Skin of body (tissue), 2 donors: ENCODE measurements around the gene TRIM50. TPM values are rescaled to one million over a fixed set of nuclear protein-coding genes. Genes with fewer than 3 reads are reported as not detected.
"Not testable (repeated sequence)": the region's sequence is repeated elsewhere in the genome, so short reads cannot be mapped to it uniquely, and the experiment has no call there.

ENCODE experiments used
- DNase-seq: peaks from one replicate; lab custom pipeline; 2025; lab: John Stamatoyannopoulos, UW
- total RNA-seq: library from RNA; depleted of rRNA; stranded (reverse); fragments of >200 nt; gene quantifications from one replicate; pipeline ENCODE4 v1.2.3, GENCODE V29; 2014

Gene TRIM50
- total RNA-seq, 1 donor from 2014 or later = 0.20 TPM

DNA sequence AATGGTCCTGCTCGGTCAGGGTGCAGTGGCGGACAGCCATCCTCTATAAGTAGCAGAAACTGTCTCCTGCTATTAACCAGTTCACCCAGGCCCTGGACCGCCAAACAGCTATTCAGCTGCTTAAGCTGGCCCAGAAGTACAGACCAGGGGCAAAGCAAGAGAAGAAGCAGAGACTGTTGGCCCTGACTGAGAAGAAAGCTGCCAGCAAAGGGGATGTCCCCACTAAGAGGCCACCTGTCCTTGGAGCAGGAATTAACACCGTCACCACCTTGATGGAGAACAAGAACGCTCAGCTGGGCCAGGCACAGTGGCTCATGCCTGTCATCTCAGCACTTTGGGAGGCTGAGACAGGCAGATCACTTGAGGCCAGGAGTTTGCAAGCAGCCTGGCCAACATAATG is 13.6 kb downstream of the TRIM50 start:
- no peak for DNase-seq

DNA sequence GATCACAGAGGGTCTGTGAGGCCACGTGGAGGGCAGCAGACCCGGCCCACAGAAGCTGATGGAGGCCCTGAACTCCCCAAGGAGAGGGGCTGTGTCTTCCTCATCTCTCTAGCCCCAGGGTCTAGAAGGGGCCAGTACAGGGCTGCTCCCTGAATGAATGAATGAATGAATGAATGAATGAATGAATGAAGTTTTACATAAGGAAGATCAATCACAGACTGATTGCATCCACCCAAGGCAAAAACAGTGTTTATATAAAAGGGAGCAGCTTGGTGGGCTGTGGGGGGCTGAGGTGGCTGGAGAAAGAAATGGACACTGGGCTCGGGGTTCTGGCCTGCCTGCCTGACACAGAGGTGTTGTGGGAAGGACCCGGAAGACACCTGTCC is 14.4 kb downstream of the TRIM50 start:
- DNase-seq = no peak

DNA sequence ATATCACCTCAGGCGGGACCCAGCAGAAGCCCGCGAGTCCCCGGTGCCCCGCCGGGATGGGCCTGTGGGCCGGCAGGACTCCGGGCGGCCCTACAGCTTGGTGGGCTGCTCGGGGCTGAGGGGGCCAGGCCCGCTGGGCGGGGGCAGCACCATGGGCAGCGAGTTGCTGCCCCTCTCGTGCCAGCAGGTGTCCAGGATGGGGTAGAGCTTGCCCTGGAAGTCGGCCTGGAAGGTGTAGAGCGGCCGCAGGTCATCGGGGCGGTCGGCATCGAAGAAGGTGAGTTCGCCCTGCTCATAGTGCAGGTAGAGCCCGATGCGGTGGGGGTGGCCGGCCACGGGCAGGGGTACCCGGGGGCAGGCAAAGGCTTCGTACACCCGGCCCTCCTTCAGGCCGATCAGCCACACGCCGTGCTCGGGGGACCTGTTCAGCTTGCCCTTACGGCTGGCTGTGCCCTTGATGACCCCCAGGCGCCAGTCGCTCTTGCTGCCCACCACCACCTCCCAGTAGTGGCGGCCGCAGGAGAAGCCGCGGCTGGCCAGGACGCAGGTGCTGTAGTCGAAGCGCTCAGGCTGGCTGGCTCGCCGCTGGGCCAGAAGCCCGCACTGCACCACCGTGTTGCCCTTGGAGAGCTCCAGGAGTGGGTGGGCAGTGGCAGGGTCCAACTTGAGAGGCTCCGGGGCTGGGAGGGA is 14.9 kb downstream of the TRIM50 start:
- DNase-seq = no peak

DNA sequence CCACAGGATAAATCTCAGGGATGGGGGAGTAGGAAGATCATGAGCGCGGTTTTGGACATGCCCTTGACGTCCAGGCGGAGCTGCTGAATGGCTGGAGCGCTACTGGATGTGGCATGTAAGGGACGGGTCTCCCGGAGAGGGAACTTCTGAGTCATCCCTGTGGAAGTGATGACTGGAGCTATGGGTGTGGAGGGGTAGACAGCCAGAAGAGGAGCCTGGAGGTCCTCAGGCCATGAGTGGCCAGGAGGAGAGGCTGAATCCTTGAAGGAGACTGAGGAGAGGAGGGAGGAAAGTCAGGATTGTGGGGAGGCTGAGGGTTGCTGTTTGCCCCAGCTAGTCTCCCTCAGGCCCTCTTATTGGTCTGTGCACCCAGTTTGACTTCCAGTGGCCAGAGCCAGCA is 16.5 kb downstream of the TRIM50 start:
- DNase-seq = not testable (repeated sequence)

DNA sequence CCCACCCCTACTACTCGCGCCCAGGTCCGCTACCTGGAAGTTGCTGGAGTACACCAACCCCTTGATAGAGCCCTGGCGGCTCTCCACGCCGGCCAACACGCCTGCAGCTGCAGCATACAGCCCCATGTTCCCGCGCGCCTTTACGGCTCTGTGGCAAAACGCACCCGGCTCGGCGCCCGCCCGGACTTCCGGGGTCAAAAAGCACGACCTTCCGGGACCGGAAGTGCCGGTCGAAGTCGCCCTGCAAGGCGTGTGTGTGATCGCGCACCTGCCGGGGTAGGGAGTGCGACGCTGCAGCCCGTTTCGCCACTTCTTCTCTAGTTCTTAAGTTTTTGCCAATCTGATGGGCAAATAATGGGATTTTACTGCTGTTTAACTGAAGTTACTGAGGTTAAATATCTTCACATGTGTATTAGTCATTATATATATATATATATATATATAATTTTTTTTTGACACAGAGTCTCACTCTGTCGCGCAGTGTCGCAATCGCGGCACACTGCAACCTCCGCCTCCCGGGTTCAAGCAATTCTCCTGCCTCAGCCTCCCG is 19.1 kb downstream of the TRIM50 start, which contains the start of gene NSUN5:
Gene NSUN5 (minus strand): TSS at position 162 of the 550 bp plus-strand sequence. CDS start 36 bp downstream, at position 126.
- peak; percentile 45 for DNase-seq

DNA sequence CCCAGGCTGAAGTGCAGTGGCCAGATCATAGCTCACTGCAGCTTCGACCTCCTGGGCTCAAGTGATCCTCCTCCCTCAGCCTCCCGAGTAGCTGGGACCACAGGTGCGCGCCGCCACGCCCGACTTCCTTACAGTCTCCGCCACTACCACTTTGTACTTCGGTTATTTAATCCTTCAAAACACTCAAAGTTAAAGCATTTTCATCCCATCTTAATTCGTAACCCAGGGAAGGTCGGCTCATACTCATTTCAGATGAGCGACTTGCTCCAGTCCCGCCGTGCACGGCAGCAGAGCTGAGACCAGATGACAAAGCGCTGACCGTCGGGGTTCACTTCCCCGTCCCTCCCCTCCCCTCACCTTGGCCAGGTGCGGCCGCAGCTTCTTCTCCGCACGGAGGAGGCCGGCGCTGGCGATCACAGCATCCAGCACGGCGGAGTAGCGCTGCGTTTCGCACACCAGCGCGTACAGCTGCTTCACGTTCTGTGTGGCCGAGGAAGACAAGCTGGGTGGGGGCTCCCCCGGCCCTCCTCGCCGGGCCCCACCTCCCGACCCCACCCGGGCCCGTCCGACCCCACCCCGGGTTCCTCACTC is 19.7 kb downstream of the TRIM50 start:
- no peak for DNase-seq

DNA sequence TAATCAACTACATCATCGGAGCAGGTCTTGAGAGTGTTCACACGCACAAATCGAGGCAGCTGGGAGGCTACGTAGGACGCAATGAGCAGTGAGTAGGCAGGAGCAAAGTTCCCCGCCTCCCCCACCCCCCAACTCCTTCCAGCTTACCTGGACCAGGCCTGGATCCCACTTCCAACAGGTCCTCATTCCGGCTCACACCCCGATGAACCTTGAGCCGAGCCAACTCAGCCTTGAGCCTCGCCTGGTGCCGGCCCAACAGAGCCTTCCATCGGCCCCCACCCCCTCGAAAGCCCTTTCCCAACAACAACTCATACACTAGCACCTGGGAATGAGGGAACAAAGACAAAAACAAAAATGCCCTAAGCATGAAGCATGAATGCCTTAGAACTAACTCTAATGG is 20.4 kb downstream of the TRIM50 start:
- DNase-seq = no peak

DNA sequence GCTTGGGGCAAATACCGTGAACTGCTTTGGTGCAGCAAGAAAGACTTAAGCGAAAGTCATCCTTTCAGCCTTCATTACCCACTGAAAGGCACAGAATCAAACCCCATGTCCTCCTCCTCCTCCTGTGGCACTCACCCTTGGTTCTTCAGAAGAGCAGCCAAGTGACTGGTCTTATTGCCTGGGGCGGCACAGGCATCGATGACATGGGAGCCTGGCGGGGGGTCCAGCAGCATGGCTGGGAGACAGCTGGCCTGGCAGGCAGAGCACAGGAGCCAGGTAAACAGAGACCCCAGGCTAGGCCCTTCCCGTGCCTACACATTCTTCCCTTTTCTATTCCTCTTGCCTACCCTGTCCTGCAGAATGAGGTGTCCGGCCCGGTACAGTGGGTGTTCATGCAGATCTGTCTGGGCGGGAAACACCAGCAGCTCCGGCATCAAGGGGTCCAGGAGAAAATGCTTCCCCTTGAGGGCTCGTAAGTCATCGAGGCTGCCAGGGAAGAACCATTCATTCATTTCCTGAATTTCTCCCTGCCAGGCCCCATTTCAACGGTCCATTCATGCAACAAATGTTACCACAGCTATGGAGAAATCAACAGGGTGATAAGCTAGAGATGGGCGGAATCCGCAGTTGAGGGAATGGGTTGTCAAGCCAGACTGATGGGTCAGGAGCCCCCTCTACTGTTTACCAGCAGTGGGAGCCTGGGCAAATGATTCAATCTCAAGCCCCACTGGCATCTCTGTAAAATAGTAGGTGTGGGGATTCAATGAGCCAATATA is 23.1 kb downstream of the TRIM50 start:
- not testable (repeated sequence) for DNase-seq

DNA sequence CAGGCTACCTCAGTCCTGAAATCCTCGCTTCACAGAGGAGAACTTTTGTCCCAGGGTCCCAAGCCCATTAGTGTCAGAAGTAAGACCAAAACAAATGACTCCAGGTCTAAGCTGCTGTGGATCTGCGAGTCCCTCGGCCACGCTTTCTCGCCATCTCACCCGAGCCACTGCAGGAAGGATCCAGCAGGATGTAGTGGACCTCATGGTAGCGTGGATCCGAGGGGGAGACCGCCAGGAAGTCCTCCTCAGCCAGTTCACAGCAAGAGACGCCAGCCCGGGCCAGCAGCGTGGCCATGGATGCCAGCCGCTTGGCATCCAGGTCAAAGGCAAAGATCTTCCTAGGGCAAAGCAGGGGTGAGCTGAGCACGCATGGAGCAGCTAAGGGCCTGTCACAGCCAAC is 23.8 kb downstream of the TRIM50 start:
- no peak for DNase-seq

DNA sequence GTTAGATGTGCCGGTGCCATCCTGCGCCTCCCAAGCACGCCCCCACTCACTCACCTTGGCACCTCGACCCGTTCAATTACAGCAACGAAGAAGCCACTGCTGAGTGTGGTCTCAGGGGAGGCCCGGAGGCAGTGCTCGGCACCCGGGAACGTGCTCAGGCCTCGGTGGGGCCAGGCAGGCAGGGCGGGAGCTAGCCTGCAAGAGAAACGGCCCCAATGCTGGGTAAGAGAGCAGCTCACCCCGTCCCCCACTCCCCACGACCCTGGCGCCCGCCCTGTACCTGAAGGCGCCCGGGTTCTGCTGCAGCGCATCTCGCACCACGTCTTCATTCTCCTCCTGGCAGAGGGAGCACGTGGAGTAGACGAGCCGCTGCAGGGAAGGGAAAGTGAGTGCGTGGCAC is 24.3 kb downstream of the TRIM50 start:
- no peak for DNase-seq

DNA sequence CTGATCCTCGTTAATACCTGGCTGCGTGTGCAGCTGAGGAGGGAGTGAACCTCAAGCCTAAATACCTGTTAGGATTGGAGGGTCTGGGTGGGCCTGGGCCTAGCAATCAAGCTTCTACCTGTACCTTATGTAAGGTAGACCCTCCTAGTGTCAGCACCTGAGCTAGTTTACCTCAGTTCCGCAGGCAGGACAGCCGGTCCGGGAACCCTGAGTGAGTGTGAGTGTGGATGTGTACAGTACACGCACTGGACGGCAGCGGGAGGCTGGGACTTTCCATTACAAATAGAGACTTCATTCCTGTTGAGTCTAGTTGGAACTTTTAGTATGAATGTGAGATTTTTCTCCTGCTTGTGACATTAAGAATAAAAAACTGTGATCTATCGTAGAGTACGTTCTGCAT is 25.0 kb downstream of the TRIM50 start:
- not testable (repeated sequence) for DNase-seq

DNA sequence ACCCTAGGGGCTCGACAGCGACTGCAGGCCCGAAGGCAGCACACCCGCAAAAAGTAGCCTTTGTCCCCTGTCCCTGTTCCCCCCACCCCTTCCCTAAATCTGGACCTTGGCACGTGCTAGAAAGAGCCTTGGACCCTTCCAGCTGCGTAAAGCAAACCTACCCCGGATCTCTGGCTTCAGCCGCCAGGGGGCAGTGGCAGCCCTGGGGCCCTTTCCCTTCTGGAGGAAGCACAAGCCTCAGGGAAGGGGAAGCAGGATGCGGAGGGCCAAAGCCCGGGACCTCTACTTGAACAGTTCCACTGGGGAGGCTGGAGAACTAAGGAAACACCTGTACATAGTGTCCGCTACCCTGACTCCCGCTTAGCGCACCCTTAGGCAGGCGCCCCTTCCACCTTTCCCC is 26.8 kb downstream of the TRIM50 start:
- not testable (repeated sequence) for DNase-seq

DNA sequence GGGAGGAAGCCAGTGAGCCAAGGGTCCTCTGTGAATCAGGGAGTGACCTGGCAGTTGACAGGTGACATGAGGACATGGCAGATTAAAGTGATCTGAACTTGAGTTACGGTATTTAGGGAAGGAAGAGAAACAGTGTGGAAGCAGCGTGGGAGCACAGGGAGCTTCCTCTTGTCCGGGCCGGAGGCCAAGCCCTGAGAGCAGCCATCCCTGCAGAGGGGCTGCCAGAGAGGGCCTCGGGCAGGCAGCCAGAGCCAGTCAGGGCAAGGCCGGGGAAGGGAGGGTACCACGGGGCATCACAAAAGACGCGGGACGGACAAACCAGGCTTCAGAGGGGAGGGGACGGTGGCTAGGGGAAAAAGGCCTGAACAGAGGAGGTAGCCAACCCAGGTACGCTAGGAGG is 28.1 kb downstream of the TRIM50 start:
- not testable (repeated sequence) for DNase-seq

DNA sequence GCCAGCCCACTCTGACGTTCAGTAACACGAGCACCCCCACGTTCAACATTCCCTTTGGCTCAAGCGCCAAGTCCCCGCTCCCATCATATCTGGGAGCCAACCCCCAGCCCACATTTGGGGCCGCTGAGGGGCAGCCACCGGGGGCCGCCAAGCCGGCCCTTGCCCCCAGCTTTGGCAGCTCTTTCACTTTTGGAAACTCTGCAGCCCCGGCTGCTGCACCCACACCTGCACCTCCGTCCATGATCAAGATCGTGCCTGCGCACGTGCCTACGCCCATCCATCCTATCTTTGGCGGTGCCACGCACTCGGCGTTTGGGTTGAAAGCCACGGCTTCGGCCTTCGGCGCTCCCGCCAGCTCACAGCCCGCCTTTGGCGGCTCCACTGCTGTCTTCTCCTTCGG is 30.2 kb downstream of the TRIM50 start:
- not testable (repeated sequence) for DNase-seq

DNA sequence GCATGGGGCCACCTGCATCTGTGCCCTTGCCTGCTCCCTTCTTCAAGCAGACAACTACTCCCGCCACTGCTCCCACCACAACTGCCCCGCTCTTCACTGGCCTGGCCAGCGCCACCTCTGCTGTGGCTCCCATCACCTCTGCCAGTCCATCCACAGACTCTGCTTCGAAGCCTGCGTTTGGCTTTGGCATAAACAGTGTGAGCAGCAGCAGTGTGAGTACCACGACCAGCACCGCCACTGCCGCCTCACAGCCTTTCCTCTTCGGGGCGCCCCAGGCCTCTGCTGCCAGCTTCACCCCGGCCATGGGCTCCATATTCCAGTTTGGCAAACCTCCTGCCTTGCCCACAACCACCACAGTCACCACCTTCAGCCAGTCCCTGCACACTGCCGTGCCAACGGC is 30.6 kb downstream of the TRIM50 start:
- not testable (repeated sequence) for DNase-seq

DNA sequence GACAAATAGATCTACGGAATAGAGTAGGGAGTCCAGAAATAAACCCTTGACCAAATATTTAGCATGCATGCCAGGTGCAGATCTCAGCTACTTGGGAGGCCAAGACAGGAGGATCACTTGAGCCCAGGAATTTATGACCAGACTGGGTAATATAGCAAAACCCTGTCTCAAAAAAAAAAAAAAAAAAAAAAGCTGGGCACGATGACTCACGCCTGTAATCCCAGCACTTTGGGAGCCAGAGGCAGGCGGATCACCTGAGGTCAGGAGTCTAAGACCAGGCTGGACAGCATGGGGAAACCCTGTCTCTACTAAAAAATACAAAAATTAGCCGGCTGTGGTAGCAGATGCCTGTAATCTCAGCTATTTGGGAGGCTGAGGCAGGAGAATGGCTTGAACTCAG is 50.7 kb downstream of the TRIM50 start:
- not testable (repeated sequence) for DNase-seq

DNA sequence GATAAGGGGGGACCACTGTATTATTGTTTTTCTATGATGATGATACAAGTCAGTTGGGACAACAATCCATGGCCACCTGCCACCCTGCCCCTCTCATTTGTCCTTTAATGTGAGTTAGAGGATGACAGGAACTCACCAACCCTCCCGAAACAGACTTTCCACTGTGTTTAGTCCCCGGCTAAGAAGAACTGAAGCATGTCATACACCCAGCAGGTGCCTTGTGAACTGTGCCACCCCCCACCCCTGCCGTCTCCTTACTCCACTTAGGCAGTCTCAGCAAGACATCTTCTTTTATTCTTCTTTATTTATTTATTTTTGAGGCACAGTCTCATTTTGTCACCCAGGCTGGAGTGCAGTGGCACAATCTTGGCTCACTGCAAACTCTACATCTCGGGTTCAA is 60.1 kb downstream of the TRIM50 start:
- not testable (repeated sequence) for DNase-seq

DNA sequence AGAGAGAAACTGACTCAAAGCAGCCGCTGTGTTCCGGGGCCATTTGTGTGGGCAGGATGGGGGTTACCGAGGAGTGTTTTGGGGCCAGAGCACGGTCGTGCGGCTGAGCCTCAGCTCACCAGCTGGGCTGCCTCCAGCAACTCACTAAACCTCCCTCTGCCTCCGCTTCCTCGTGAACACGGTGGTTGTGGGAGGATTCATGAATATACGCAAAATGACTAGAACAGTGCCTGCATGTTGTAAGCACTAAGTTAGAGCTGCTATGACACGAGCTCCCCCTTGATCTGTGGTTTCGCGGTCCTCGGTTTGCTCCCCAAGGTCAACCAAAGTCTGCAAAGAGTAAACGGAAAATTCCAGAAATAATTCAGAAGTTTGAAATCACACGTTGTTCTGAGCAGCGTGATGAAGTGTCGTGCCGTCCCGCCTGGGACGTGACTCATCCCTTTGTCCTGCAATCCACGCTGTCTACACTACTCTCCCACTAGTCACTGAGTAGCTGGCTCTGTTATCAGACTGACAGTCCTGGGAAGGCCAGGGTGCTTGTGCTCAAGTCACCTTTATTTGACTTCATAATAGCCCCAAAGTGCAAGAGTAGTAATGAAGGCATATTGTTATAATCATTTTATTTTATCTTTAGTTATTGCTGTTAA is 61.0 kb downstream of the TRIM50 start:
- DNase-seq = not testable (repeated sequence)
